Bone marrow (tissue), 2 donors: Measurements from ENCODE around the gene ZACN.

Experiments
- DNase-seq, 2 donors: peaks; one replicate each; lab custom pipeline; 2025; lab: John Stamatoyannopoulos, UW

ZACN gene

DNA sequence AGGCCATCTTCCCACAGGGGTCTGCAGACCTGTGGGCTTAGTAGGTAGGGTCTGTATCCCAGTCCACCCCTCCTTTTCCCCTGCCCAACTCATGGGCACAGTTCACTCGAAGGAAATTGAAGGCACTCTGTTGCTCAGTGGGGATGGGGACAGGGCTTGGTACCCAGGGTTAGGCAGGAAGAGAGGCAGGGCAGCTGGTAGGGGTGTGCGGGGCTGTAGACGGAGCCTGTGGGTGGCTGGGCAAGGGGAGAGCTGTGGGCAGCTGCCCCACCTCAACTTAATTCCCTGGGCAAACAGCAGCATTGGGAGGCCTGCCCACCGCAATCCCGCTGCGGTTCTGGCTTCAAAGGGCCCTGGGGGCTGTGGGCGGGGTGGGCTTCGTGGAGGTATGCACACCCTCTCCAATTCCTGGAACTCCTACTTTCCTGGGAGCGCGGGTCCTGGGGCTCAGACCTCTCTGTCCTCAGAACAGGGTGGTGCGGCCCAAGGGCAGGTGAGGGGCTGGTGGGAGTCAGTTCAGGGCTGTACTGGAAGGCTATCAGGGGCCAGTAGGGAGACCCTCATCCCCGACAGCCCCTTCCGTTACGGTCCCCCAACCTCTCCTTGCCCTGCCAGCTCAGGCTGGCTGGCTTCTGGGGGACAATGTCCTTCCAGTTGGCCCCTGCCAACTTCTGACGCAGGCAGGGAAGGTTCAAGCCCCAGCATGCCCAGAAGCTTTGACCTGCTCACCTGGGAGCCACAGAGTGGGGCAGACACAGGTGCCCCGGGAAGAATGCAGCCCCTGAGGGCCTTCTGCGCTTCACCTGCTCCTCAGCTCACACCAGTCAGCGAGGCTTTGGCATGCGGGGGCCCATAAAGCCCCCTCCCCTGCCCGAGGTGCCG, 53.0 kb downstream of the ZACN start:
- no peak for DNase-seq
